AG10803 (cell line): ENCODE measurements around the gene ACYP2.
"Not testable (repeated sequence)": the region's sequence is repeated elsewhere in the genome, so short reads cannot be mapped to it uniquely, and the experiment has no call there.

ENCODE experiments used
- DNase-seq: peaks from one replicate; pipeline ENCODE4 v3.0.0; 2010; ENCODE audit warnings: low read depth
- H3K4me3 ChIP-seq: 2 replicates; pipeline ENCODE4 v1.5.1; 2011; ENCODE audit warnings: mild to moderate bottlenecking, low read length, control low read depth
- CTCF ChIP-seq: conservative IDR thresholded peaks from 2 replicates; pipeline ENCODE4 v1.5.1; 2011; ENCODE audit warnings: mild to moderate bottlenecking, low read length, control low read depth, inconsistent platforms

The ACYP2 gene

GRCh38 chr2:54086157-54086556 lies 29.3 kb upstream of the ACYP2 start:
- DNase-seq: no peak
- no peak overlapping the region for H3K4me3 ChIP-seq
- no peak for TF ChIP-seq CTCF

GRCh38 chr2:54088191-54088634 lies 27.2 kb upstream of the ACYP2 start:
- H3K4me3 ChIP-seq: no peak overlapping the region
- DNase-seq: peak; percentile 38
- TF ChIP-seq CTCF: no peak

- no peak overlapping the region for H3K4me3 ChIP-seq
These were observed 26.7 kb upstream of the ACYP2 start for GRCh38 chr2:54088719-54089118.

GRCh38 chr2:54090521-54091117 lies 24.8 kb upstream of the ACYP2 start:
- H3K4me3 ChIP-seq: no peak overlapping the region
- TF ChIP-seq CTCF: no peak
- DNase-seq: no peak

More at GRCh38 chr2:54088719-54089118, 26.7 kb upstream of the ACYP2 start:
- no peak for TF ChIP-seq CTCF
- no peak for DNase-seq

- H3K4me3 ChIP-seq: no peak overlapping the region
- no peak for DNase-seq
- no peak for TF ChIP-seq CTCF
These were observed 22.5 kb upstream of the ACYP2 start for GRCh38 chr2:54092940-54093339.

- DNase-seq, H3K4me3 ChIP-seq: not testable (repeated sequence)
These were observed 20.0 kb upstream of the ACYP2 start for GRCh38 chr2:54095406-54095805.

- not testable (repeated sequence) for DNase-seq, H3K4me3 ChIP-seq
These were observed 19.3 kb upstream of the ACYP2 start for GRCh38 chr2:54096141-54096540.

- no peak for TF ChIP-seq CTCF
- no peak overlapping the region for H3K4me3 ChIP-seq
- no peak for DNase-seq
These were observed 18.3 kb upstream of the ACYP2 start for GRCh38 chr2:54097124-54097523.
